ENCODE data around the gene CCT8L2.

- TF ChIP-seq CTCF (conservative IDR thresholded peaks at IDR 0.05; ENCODE audit: low read depth, low read length): no peak
- TF ChIP-seq EZH2 (IDR thresholded peaks at IDR 0.05; ENCODE audit: low read length, unreplicated experiment): no peak
Observed at GRCh38 chr22:16586170-16586569, 6.4 kb downstream of the CCT8L2 start.

All from PC-3 (cell line).